Gastroesophageal sphincter (tissue), 2 donors: ENCODE results near the gene TP73.

Experiments used
- POLR2A ChIP-seq, 2 donors: fragments of 450-650 bp; IDR thresholded peaks; one replicate each; pipeline ENCODE4 v1.6.1; 2017; ENCODE audit warnings: antibody characterized with exemption in 2 of 2, mild to moderate bottlenecking in 2 of 2, moderate library complexity in 1 of 2
- POLR2AphosphoS5 ChIP-seq: sonication (generic); formaldehyde crosslinking; IDR thresholded peaks from one replicate; pipeline ENCODE4 v1.6.1; 2017; ENCODE audit warnings: antibody characterized with exemption

GRCh38 chr1:3698660-3699408 lies 46.5 kb downstream of the TP73 start:
- no peak for TF ChIP-seq POLR2A (IDR thresholded peaks at IDR 0.05)
- no peak for TF ChIP-seq POLR2AphosphoS5
